HG03439 (cell line): ENCODE results near the gene KRT35.

Source experiments
- ATAC-seq: cut with Tn5 transposase; IDR thresholded peaks from one replicate; pipeline ENCODE4 v1.9.1; 2021; ENCODE audit warnings: mild to moderate bottlenecking, moderate library complexity; ENCODE audit not compliant: unreplicated experiment

KRT35 gene

GRCh38 chr17:41512546-41513167 is 31.7 kb upstream of the KRT35 start:
- no peak for ATAC-seq

- no peak for ATAC-seq
Measured at GRCh38 chr17:41511716-41512115, 30.8 kb upstream of the KRT35 start.

GRCh38 chr17:41511116-41511515 is 30.2 kb upstream of the KRT35 start:
- no peak for ATAC-seq

GRCh38 chr17:41510251-41511065 is 29.5 kb upstream of the KRT35 start:
- no peak for ATAC-seq

- no peak for ATAC-seq
Measured at GRCh38 chr17:41507315-41507880, 26.4 kb upstream of the KRT35 start.

- ATAC-seq: no peak
Measured at GRCh38 chr17:41505809-41506767, 25.1 kb upstream of the KRT35 start.

GRCh38 chr17:41505007-41505808 is 24.3 kb upstream of the KRT35 start, which contains the start of gene KRT13:
TSS of gene KRT13 (minus strand) at chr17:41505612. CDS start at chr17:41505550, 62 bp downstream.
- no peak for ATAC-seq

GRCh38 chr17:41504246-41504977 is 23.5 kb upstream of the KRT35 start:
- no peak for ATAC-seq

GRCh38 chr17:41503202-41503601 is 22.3 kb upstream of the KRT35 start:
- no peak for ATAC-seq

- ATAC-seq: no peak
Measured at GRCh38 chr17:41500131-41500911, 19.4 kb upstream of the KRT35 start.

GRCh38 chr17:41499714-41500113 is 18.8 kb upstream of the KRT35 start:
- ATAC-seq: no peak

- ATAC-seq: no peak
Measured at GRCh38 chr17:41498276-41498675, 17.3 kb upstream of the KRT35 start.

- no peak for ATAC-seq
Measured at GRCh38 chr17:41496803-41497484, 16.0 kb upstream of the KRT35 start.

- ATAC-seq: no peak
Measured at GRCh38 chr17:41494524-41494923, 13.6 kb upstream of the KRT35 start.

- ATAC-seq: no peak
Measured at GRCh38 chr17:41492771-41493170, 11.8 kb upstream of the KRT35 start.

GRCh38 chr17:41492351-41492750 is 11.4 kb upstream of the KRT35 start:
- ATAC-seq: no peak

GRCh38 chr17:41491476-41491875 is 10.5 kb upstream of the KRT35 start:
- no peak for ATAC-seq
